Neuron (in vitro differentiated cells): Measurements from ENCODE around the gene KCNIP4.
"Not testable (repeated sequence)": the region's sequence is repeated elsewhere in the genome, so short reads cannot be mapped to it uniquely, and the experiment has no call there.

Source experiments
- H2AFZ ChIP-seq: one replicate; pipeline ENCODE4 v1.6.1; 2013; ENCODE audit warnings: low read depth, mild to moderate bottlenecking, inconsistent platforms, low read length, moderate library complexity
- H3K27me3 ChIP-seq: one replicate; pipeline ENCODE4 v1.6.1; 2013; ENCODE audit warnings: low read length; ENCODE audit not compliant: insufficient read depth
- H3K36me3 ChIP-seq: one replicate; pipeline ENCODE4 v1.6.1; 2013; ENCODE audit warnings: low read length; ENCODE audit not compliant: insufficient read depth
- H3K4me1 ChIP-seq: one replicate; pipeline ENCODE4 v1.6.1; 2013; ENCODE audit warnings: low read length; ENCODE audit not compliant: insufficient read depth
- H3K4me3 ChIP-seq: 2 replicates; pipeline ENCODE4 v1.5.1; 2013; ENCODE audit warnings: mild to moderate bottlenecking, low read length, moderate library complexity
- H3K9me3 ChIP-seq: one replicate; pipeline ENCODE4 v1.6.1; 2013; ENCODE audit warnings: low read length

KCNIP4 gene

DNA sequence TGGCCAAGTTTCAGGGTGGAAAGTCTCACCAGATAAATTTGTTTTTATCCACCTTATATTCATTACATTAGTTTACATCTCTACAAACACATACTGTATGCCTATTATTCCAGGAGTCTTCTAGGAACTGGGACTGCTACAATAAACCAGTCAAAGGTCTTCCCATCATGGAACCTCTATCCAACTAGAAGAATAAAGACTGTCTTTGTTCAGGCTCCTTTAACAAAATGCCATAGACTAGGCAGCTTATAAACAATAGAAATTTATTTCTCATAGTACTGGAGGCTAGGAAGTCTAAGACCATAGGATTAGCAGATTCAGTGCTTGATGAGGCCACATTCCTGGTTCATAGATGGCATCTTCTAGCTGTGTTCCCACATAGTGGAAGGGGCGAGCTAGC, 1186.7 kb downstream of the KCNIP4 start:
- Histone ChIP-seq H3K9me3 (no peaks in the 10 kb centered on the region), H3K4me1 (no peaks in the 10 kb centered on the region), H3K27me3 (no peaks in the 10 kb centered on the region), H3K4me3 (no peak overlapping the region), H3K36me3 (no peaks in the 10 kb centered on the region), H2AFZ (no peak overlapping the region)

GRCh38 chr4:20761382-20761781, 1187.2 kb downstream of the KCNIP4 start:
- no peak overlapping the region for H2AFZ ChIP-seq
- no peak overlapping the region for H3K4me3 ChIP-seq
- H3K4me1 ChIP-seq: no peaks in the 10 kb centered on the region
- no peaks in the 10 kb centered on the region for H3K9me3 ChIP-seq
- H3K36me3 ChIP-seq: no peaks in the 10 kb centered on the region
- no peaks in the 10 kb centered on the region for H3K27me3 ChIP-seq

DNA sequence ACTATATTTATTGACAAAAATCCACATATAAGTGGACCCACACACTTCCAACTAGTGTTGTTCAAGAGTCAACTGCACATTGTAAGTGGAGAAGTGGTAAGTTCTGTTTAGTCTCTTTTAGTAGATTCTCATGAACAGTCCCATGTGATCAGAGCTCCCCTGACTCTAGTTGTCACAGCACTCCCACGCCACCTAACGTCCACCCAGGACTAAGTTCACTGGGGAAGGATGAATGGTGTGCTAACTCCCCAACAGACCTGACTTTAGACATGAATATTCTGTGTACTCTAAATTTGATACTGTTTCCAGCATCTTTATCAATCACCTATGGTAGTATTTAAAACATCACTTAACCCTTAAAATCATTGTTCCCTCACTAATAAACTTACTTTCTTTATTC, 1188.5 kb downstream of the KCNIP4 start:
- Histone ChIP-seq H3K9me3 (no peaks in the 10 kb centered on the region), H3K36me3 (no peaks in the 10 kb centered on the region), H2AFZ (no peak overlapping the region), H3K27me3 (no peaks in the 10 kb centered on the region), H3K4me3 (no peak overlapping the region), H3K4me1 (no peaks in the 10 kb centered on the region)

DNA sequence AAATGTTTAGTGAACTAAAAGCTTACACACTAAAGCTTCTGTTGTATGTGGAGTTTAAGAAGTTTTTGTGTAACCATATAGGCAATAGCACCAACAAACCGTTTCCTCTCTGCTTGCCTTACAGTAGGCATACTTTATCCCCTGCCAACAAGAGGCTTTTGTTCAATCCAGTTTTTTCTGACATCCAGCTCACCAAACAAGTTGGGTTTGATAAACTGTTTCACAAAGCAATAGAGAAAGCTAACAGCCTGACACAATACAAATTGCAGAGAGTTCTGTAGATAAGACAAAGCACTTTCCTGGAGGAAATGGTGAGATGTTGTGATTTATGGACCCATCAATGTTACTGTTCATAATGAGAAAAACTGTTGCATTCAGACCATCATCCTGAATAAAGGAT, 1194.5 kb downstream of the KCNIP4 start:
- H3K4me3 ChIP-seq: no peak overlapping the region
- no peaks in the 10 kb centered on the region for H3K27me3 ChIP-seq
- peaks cover 13% of the 10 kb centered on the region for H3K36me3 ChIP-seq
- H2AFZ ChIP-seq: no peak overlapping the region
- H3K9me3 ChIP-seq: no peaks in the 10 kb centered on the region
- H3K4me1 ChIP-seq: no peaks in the 10 kb centered on the region

GRCh38 chr4:20752641-20753040, 1195.9 kb downstream of the KCNIP4 start:
- H3K4me1 ChIP-seq: no peaks in the 10 kb centered on the region
- no peaks in the 10 kb centered on the region for H3K27me3 ChIP-seq
- no peak overlapping the region for H3K4me3 ChIP-seq
- no peaks in the 10 kb centered on the region for H3K9me3 ChIP-seq
- no peak overlapping the region for H2AFZ ChIP-seq
- H3K36me3 ChIP-seq: peaks cover 13% of the 10 kb centered on the region

- H3K9me3 ChIP-seq, H3K4me3 ChIP-seq, H3K4me1 ChIP-seq, H2AFZ ChIP-seq, H3K36me3 ChIP-seq, H3K27me3 ChIP-seq: not testable (repeated sequence)
Observed at GRCh38 chr4:20746000-20746399, 1202.6 kb downstream of the KCNIP4 start.

GRCh38 chr4:20735931-20736330, 1212.6 kb downstream of the KCNIP4 start:
- no peaks in the 10 kb centered on the region for H3K27me3 ChIP-seq
- H3K4me3 ChIP-seq: no peak overlapping the region
- H3K4me1 ChIP-seq: no peaks in the 10 kb centered on the region
- no peak overlapping the region for H2AFZ ChIP-seq
- H3K36me3 ChIP-seq: peaks cover 50% of the 10 kb centered on the region
- H3K9me3 ChIP-seq: peaks cover 22% of the 10 kb centered on the region

- Histone ChIP-seq H3K36me3 (peaks cover 56% of the 10 kb centered on the region), H2AFZ (no peak overlapping the region), H3K27me3 (no peaks in the 10 kb centered on the region), H3K4me1 (no peaks in the 10 kb centered on the region), H3K9me3 (peaks cover 12% of the 10 kb centered on the region), H3K4me3 (no peak overlapping the region)
Observed at GRCh38 chr4:20724915-20725314, 1223.7 kb downstream of the KCNIP4 start.

- Histone ChIP-seq H3K9me3 (peaks cover 12% of the 10 kb centered on the region), H3K36me3 (peaks cover 43% of the 10 kb centered on the region), H3K4me3 (no peak overlapping the region), H2AFZ (no peak overlapping the region), H3K4me1 (no peaks in the 10 kb centered on the region), H3K27me3 (no peaks in the 10 kb centered on the region)
Observed at GRCh38 chr4:20723463-20723862, 1225.1 kb downstream of the KCNIP4 start.

DNA sequence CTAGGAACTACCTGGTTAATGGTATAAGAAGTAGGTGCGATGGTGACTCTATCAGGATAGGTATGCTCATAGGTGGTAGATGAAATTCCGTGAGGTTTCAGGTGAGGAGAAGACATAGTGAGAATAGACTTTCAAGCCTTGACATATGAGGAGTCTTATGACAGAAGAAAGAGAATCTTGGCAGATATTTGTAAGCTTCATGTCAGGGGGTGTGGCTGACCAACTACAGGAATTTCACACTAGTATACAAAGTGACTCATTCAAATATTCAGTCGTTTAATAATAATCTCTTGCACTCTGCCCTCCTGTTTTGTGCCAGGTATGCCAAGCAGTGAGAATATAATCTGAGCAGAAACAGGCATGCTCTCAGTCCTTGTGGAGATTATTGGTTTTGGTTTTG, 1225.6 kb downstream of the KCNIP4 start:
- Histone ChIP-seq H2AFZ (no peak overlapping the region), H3K27me3 (no peaks in the 10 kb centered on the region), H3K9me3 (peaks cover 12% of the 10 kb centered on the region), H3K4me1 (no peaks in the 10 kb centered on the region), H3K36me3 (peaks cover 39% of the 10 kb centered on the region), H3K4me3 (no peak overlapping the region)

DNA sequence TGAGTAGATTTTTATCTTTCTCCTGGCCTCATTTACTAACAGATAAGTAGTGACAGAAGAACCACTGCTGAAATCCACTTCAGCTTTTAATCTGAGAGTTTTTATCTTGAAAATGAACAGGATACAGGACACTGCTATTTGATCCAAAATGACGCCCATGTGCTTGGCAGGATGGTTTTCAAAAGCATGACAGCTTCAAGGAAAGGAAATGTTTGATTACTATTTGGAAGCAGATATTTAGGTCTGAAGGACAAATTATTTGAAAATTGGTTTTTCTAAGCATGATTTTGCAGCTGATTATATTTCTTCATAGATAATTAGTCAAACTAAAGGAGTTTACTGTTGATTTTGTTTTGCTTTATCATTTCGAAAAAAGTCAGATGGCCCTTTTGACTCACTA, 1237.2 kb downstream of the KCNIP4 start:
- Histone ChIP-seq H3K4me3 (no peak overlapping the region), H3K27me3 (no peaks in the 10 kb centered on the region), H3K36me3 (peaks cover 41% of the 10 kb centered on the region), H3K4me1 (no peaks in the 10 kb centered on the region), H3K9me3 (peaks cover 6% of the 10 kb centered on the region), H2AFZ (no peak overlapping the region)

DNA sequence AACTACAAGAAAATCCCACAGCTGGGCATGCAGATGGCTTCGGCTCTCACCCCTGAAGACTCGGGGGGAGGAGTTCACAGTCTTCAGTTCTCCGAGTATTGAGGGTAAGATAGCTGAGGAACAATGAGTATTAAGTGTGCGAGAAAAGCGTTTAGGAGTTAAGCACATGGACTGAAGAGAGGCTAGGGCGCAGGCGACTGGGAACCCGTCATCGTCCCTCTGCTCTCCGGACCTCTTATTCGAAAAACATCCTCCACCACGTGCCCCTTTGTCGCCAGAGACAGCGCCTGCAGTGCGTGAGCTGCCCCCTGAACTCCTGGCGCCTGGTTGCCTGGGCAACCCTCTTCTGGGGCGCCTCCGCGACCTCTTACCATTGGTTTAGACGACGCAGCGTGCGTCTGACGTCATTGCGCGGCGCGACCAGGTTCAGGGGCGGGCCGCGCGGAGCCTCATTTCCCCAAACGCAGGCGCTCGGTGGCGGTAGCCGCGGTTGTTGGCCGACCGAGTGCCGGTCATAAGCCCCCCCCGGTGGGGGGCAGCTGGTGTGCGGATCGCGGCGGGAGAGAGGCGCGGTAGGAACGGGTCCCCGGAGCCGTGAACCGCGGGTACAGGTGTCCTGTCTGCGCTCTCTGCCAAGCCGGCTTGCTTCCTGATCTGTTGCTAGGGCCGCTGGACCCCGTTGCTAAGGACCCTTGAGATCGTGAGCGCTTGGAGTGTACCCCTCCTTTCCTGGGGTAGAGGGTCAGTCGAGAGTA, 1248.4 kb downstream of the KCNIP4 start, which contains the start of gene PACRGL:
Gene PACRGL, plus strand, starts transcription at position 452 of the 755 bp plus-strand sequence. CDS start 4,024 bp downstream, outside the sequence.
- Histone ChIP-seq H3K4me3 (peak within 1 kb of the TSS; percentile 96), H3K36me3 (peaks cover 11% of the 10 kb centered on the region), H3K27me3 (no peaks in the 10 kb centered on the region), H2AFZ (peak within 1 kb of the TSS; percentile 74), H3K4me1 (peaks cover 21% of the 10 kb centered on the region), H3K9me3 (no peaks in the 10 kb centered on the region)

DNA sequence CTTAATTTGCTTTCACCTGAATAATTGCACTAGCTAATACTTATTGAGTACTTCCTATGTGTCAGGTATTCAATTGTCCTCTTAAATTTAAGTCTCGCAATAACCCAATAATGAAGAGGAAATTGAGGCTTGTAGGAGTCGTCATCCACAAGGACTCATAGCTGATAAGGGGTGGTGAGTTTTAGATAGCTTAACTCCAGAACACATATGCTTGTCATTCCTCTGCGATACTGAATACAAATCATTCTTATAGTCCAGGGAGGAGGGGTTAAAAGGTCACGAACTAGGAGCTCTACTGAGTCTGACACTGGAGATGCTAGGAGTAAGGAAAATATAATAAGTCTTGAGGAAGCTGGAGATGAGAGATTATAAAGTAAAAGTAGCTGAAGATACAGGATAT, 1249.8 kb downstream of the KCNIP4 start:
- Histone ChIP-seq H3K27me3 (no peaks in the 10 kb centered on the region), H3K4me1 (peaks cover 21% of the 10 kb centered on the region), H2AFZ (no peak overlapping the region), H3K36me3 (no peaks in the 10 kb centered on the region), H3K4me3 (no peak overlapping the region), H3K9me3 (no peaks in the 10 kb centered on the region)

DNA sequence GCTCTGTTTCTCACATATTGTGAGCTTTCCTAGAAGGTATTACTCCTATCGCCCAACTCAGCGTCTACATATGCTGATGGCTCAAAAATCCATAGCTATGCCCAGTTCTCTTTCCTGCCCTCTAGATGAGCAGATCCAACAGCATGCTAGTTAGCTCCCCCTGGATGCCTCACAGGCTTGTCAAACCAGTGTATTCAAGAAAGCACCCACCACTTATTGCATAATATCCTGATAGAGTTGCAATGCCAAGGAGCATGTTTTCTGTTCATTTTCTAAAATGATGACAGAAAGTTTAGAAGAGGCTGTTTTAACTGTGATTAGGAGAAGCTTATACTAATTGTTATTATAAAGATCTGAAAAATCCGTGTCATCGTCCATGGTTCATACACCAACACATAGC, 1250.2 kb downstream of the KCNIP4 start:
- no peak overlapping the region for H2AFZ ChIP-seq
- H3K4me1 ChIP-seq: peaks cover 21% of the 10 kb centered on the region
- no peaks in the 10 kb centered on the region for H3K36me3 ChIP-seq
- H3K27me3 ChIP-seq: no peaks in the 10 kb centered on the region
- no peaks in the 10 kb centered on the region for H3K9me3 ChIP-seq
- no peak overlapping the region for H3K4me3 ChIP-seq
